GM06990 (cell line): ENCODE results near the gene CFAP251.
"Not testable (repeated sequence)": the region's sequence is repeated elsewhere in the genome, so short reads cannot be mapped to it uniquely, and the experiment has no call there.

Experiments used
- DNase-seq: peaks from one replicate; pipeline ENCODE4 v3.0.0-alpha.2; 2011; ENCODE audit not compliant: insufficient read length; ENCODE audit errors: extremely low read depth
- H3K27me3 ChIP-seq: replicated peaks from 2 replicates; pipeline ENCODE4 v1.6.0; 2011; ENCODE audit warnings: low read length; ENCODE audit not compliant: control insufficient read depth, insufficient read depth
- H3K36me3 ChIP-seq: 2 replicates; pipeline ENCODE4 v1.5.1; 2011; ENCODE audit warnings: low read length; ENCODE audit not compliant: control insufficient read depth, insufficient read depth
- H3K4me3 ChIP-seq: replicated peaks from 2 replicates; pipeline ENCODE4 v1.5.1; 2011; ENCODE audit warnings: low read depth, mild to moderate bottlenecking, control low read depth, low read length
- TF ChIP-seq, protein P1 (sequence below): IDR thresholded peaks from 2 replicates; pipeline ENCODE4 v1.5.1; 2011; ENCODE audit warnings: low read length, control low read depth, mild to moderate bottlenecking, inconsistent platforms; ENCODE audit not compliant: insufficient read depth, poor library complexity, severe bottlenecking

Gene CFAP251

DNA sequence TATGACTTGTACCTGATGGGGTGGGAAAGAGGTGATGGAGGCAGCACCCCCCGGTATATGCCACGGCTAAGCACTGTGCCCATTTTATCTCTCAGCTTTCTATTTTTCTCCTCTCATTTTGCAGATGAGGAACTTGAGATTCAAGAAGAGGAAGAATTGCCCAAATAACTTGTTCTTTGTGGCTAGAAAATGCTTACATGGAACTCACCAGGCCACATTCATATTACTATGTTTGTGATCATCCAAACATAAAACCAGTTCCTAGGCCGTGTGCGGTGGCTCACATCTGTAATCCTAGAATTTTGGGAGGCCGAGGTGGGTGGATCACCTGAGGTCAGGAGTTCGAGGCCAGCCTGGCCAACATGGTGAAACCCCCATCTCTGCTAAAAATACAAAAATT lies 44.3 kb upstream of the CFAP251 start:
- TF ChIP-seq, protein P1, sequence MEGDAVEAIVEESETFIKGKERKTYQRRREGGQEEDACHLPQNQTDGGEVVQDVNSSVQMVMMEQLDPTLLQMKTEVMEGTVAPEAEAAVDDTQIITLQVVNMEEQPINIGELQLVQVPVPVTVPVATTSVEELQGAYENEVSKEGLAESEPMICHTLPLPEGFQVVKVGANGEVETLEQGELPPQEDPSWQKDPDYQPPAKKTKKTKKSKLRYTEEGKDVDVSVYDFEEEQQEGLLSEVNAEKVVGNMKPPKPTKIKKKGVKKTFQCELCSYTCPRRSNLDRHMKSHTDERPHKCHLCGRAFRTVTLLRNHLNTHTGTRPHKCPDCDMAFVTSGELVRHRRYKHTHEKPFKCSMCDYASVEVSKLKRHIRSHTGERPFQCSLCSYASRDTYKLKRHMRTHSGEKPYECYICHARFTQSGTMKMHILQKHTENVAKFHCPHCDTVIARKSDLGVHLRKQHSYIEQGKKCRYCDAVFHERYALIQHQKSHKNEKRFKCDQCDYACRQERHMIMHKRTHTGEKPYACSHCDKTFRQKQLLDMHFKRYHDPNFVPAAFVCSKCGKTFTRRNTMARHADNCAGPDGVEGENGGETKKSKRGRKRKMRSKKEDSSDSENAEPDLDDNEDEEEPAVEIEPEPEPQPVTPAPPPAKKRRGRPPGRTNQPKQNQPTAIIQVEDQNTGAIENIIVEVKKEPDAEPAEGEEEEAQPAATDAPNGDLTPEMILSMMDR = no peak
- DNase-seq = no peak
- H3K27me3 ChIP-seq = no peaks in the 10 kb centered on the region
- H3K4me3 ChIP-seq = no peak overlapping the region
- no peaks in the 10 kb centered on the region for H3K36me3 ChIP-seq

DNA sequence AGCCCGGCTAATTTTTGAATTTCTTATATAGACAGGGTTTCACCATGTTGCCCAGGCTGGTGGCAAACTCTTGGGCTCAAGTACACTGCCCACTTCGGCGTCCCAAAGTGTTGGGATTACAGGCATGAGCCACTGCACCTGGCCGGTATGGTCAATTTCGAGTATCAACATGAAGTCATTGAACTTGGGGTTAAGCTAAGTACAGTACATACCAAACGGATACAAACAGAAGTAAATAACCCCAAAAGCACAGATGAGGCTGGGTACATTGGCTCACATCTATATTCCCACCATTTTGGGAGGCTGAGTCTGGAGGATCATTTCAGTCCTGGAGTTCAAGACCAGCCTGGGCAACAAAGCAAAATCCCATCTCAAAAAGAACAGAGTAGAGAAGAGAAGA lies 42.8 kb upstream of the CFAP251 start:
- no peaks in the 10 kb centered on the region for H3K36me3 ChIP-seq
- no peak overlapping the region for H3K4me3 ChIP-seq
- no peak for DNase-seq
- TF ChIP-seq, protein P1 = no peak
- no peaks in the 10 kb centered on the region for H3K27me3 ChIP-seq

DNA sequence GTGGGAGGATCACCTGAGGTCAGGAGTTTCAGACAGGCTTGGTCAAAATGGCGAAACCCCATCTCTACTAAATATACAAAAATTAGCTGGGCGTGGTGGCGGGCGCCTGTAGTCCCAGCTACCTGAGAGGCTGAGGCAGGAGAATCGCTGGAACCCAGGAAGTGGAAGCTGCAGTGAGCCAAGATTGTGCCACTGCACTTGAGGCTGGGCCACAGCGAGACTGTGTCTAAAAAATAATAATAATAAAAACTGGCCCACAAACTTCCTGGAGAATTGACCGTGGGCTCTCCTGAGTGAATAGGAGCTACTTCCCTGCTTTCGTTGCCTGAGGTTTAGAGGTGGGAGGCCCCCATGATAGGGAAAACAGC lies 42.3 kb upstream of the CFAP251 start:
- not testable (repeated sequence) for DNase-seq, H3K27me3 ChIP-seq, H3K4me3 ChIP-seq, H3K36me3 ChIP-seq

DNA sequence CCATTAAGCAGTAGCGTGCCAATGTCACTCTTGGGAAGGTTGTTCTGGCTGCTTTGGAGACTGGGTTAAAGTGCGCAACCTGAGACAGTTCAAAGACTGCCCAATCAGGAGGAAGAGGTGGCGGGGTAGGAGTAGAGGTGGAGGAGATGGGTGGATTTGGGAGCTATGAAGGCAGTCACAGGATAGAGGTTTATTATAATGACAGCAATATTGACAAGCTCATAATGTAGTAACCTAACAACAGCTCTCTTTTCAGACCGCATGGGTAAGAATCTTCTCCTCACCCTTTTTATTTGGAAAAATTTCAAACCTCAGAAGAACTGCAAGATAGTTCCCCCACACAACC lies 35.1 kb upstream of the CFAP251 start:
- DNase-seq = no peak
- TF ChIP-seq, protein P1 = no peak
- Histone ChIP-seq H3K4me3 (no peak overlapping the region), H3K36me3 (no peaks in the 10 kb centered on the region), H3K27me3 (no peaks in the 10 kb centered on the region)

DNA sequence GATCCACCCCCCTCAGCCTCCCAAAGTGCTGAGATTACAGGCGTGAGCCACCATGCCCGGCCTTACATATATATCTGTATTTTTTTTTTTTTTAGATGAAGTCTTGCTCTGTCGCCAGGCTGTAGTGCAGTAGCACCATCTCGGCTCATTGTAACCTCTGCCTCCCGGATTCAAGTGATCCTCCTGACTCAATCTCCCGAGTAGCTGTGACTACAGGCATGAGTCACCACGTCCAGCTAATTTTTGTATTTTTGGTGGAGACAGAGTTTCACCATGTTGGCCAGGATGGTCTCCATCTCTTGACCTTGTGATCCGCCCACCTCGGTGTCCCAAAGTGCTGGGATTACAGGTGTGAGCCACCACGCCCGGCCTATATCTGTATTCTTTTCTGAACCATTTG lies 33.3 kb upstream of the CFAP251 start:
- not testable (repeated sequence) for H3K27me3 ChIP-seq, H3K36me3 ChIP-seq, DNase-seq, H3K4me3 ChIP-seq

DNA sequence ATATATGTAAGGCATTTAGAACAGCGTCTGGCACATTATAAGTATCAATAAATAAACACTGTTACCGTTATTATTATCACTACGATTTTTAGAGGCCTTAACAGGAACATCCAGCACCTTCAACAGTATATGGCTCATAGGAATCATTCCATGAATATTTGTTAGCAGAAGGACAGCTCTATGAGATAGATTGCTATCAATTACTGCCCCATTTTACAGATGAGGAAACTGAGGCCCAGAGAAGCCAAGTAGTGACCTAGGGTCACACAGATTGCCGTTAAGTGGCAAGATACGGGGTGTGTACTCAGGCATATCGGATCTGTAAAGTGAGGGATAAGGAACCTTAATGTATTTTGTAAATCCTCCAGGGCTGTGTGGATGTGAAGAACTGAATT lies 30.3 kb upstream of the CFAP251 start:
- Histone ChIP-seq H3K36me3 (peaks cover 2% of the 10 kb centered on the region; the same call in 1 of the 2 replicates), H3K4me3 (peak overlapping the region; percentile 89), H3K27me3 (no peaks in the 10 kb centered on the region)
- DNase-seq = no peak
- TF ChIP-seq, protein P1 = no peak

DNA sequence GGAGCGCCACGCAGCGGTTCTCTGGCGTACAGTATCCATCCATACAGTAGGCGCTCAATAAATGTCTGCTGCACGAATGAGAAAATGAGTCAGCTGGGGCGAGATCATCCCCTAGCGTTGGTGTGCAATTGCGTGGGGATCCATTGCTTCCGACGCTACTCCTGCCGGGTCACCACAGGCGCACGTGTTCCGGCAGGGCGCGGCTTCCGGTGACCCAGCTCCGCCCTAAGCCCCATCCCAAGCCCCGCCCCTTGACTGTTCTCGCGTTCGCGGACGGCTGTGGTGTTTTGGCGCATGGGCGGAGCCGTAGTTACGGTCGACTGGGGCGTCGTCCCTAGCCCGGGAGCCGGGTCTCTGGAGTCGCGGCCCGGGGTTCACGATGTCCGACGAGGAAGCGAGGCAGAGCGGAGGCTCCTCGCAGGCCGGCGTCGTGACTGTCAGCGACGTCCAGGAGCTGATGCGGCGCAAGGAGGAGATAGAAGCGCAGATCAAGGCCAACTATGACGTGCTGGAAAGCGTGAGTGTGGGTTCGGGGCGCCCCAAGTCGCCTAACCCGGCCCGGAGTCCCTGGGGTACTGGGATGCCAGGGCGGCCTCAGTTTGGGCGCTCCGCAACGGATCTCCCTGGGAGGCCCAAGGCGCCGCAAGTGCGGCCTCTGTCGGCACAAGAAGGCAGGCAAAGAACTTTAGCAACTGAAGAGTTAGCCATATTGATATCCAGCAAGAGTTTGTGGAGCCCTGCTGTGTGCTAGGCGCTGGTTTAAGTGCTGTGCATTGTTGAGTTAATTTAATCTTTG lies 29.7 kb upstream of the CFAP251 start, which contains the start of gene PSMD9:
PSMD9 (plus strand) TSS at position 313 of the 796 bp plus-strand sequence; CDS start at position 380, 67 bp downstream.
- peak; percentile 98 for DNase-seq
- TF ChIP-seq, protein P1 = peak; percentile 91
- H3K4me3 ChIP-seq = peak within 1 kb of the TSS; percentile 89
- no peaks in the 10 kb centered on the region for H3K27me3 ChIP-seq
- H3K36me3 ChIP-seq = peaks cover 3% of the 10 kb centered on the region; the same call in 1 of the 2 replicates
